Right lobe of liver (tissue), 6 donors: ENCODE results near the gene DIP2C. TPM values are rescaled to one million over a fixed set of nuclear protein-coding genes. Genes with fewer than 3 reads are reported as not detected.

Experiments used
- ATAC-seq, 4 donors: fragments of 200-7000 bp; cut with Tn5 transposase; one replicate each; pipeline ENCODE4 v1.9.1; 2020; ENCODE audit warnings: mild to moderate bottlenecking in 4 of 4, moderate library complexity in 4 of 4
- DNase-seq, 3 donors: peaks; one replicate each; pipeline ENCODE4 v3.0.0-alpha.2; 2020
- H3K27ac ChIP-seq, 3 donors: fragments of 200-600 bp; one replicate each; pipeline ENCODE4 v1.8.0; 2022
- H3K27me3 ChIP-seq, 2 donors: fragments of 200-600 bp; one replicate each; pipeline ENCODE4 v1.8.0; 2022
- H3K36me3 ChIP-seq, 4 donors: fragments of 200-600 bp; sonication (generic) in 1 of 4; one replicate each; pipeline versions ENCODE4 v1.5.1 to v1.8.0; 2017 to 2022; ENCODE audit warnings: control low read depth in 1 of 4
- H3K4me1 ChIP-seq, 4 donors: fragments of 200-600 bp; sonication (generic) in 1 of 4; one replicate each; pipeline versions ENCODE4 v1.5.1 to v1.8.0; 2017 to 2022; ENCODE audit warnings: control low read depth in 1 of 4
- H3K4me3 ChIP-seq, 3 donors: fragments of 200-600 bp; one replicate each; pipeline ENCODE4 v1.8.0; 2022
- H3K9me3 ChIP-seq, 4 donors: fragments of 200-600 bp; sonication (generic) in 1 of 4; one replicate each; pipeline versions ENCODE4 v1.5.1 to v1.8.0; 2017 to 2022; ENCODE audit warnings: control low read depth in 1 of 4
- CTCF ChIP-seq, 4 donors: fragments of 200-600 bp in 3 of 4; fragments of 450-650 bp in 1 of 4; IDR thresholded peaks; one replicate each; pipeline versions ENCODE4 v1.5.1 to v1.8.0; 2016 to 2022; ENCODE audit warnings: antibody characterized with exemption in 4 of 4, mild to moderate bottlenecking in 2 of 4
- POLR2A ChIP-seq: fragments of 450-650 bp; IDR thresholded peaks from one replicate; pipeline ENCODE4 v1.6.1; 2017; ENCODE audit warnings: antibody characterized with exemption, mild to moderate bottlenecking
- WGBS: methylation state at CpG from one replicate; pipeline ENCODE4 v1.1.6; 2018; ENCODE audit warnings: low coverage, low lambda C conversion rate; ENCODE audit not compliant: insufficient coverage; ENCODE audit errors: missing lambda C conversion rate; 5-methylcytosine and 5-hydroxymethylcytosine counted together
- intact Hi-C, 2 donors: fragments of 100-400 bp; cut with DNase I; formaldehyde crosslinking; loops; one replicate each; pipeline versions ENCODE4 v1.11.2 to v1.14.1; 2022
- total RNA-seq, 6 experiments: library from RNA; depleted of rRNA in 2 of 6; stranded (reverse); fragments of >200 nt in 2 of 6; fragmentation: NEBNext Ultra II Directional in 3 of 6; extraction: Animal tissue kit (Norgen Biotek cat#: 25700) in 3 of 6; gene quantifications; one replicate each; pipeline versions ENCODE4 v1.1.0 to v1.2.4, GENCODE V29; 2016 to 2023
- donor health status: DM: no; HTN: yes; CAD: no.
- donor health status: DM: no; HTN: no; CAD: no.
- donor health status: DM: no; HTN: no; CAD: no.
- donor health status: DM: no; HTN: yes; CAD: no.
- donor health status: DM: no; HTN: yes; CAD: no.

Gene DIP2C
- total RNA-seq, 6 experiments from 2014 or later, result 8.0 to 13.5 (median 11.7) TPM

- intact Hi-C loops, result no loop called here
- DNase-seq, result no peak
- H3K27ac ChIP-seq, result no peak overlapping the region
- no peaks in the 10 kb centered on the region for H3K4me1 ChIP-seq
- peak; percentile 11 to 64 (median 45) for ATAC-seq
- H3K9me3 ChIP-seq, result no peaks in the 10 kb centered on the region
- H3K27me3 ChIP-seq, result no peaks in the 10 kb centered on the region
- WGBS, result 70% methylated on average over 14 of the region's 16 CpGs
- TF ChIP-seq CTCF (IDR thresholded peaks at IDR 0.05) (no peak), POLR2A (no peak)
- H3K4me3 ChIP-seq, result no peak overlapping the region
- peaks cover 0 to 2% (median 0%) of the 10 kb centered on the region in 4 donors for H3K36me3 ChIP-seq
These were observed 301.4 kb downstream of the DIP2C start for GRCh38 chr10:387909-388660.

GRCh38 chr10:387593-387891 is 301.9 kb downstream of the DIP2C start:
- 86% methylated on average over 4 of the region's 5 CpGs for WGBS
- TF ChIP-seq POLR2A (no peak), CTCF (IDR thresholded peaks at IDR 0.05) (no peak)
- H3K36me3 ChIP-seq, result peaks cover 0 to 7% (median under 1%) of the 10 kb centered on the region in 4 donors

GRCh38 chr10:386771-387592 is 302.5 kb downstream of the DIP2C start:
- Histone ChIP-seq H3K9me3 (no peaks in the 10 kb centered on the region), H3K27me3 (no peaks in the 10 kb centered on the region), H3K36me3 (peaks cover 0 to 12% (median 1%) of the 10 kb centered on the region in 4 donors), H3K4me3 (no peak overlapping the region), H3K4me1 (no peaks in the 10 kb centered on the region), H3K27ac (no peak overlapping the region)
- DNase-seq, result no peak
- ATAC-seq, result peak; percentile 10 to 36 (median 16)
- no peak for TF ChIP-seq POLR2A
- no peak for TF ChIP-seq CTCF (IDR thresholded peaks at IDR 0.05)
- intact Hi-C loops, result no loop called here
- 90% methylated on average over 13 of the region's 27 CpGs for whole genome bisulfite sequencing

More at GRCh38 chr10:387593-387891, 301.9 kb downstream of the DIP2C start:
- no peak overlapping the region for H3K4me3 ChIP-seq
- H3K4me1 ChIP-seq, result no peaks in the 10 kb centered on the region
- DNase-seq (no peak), ATAC-seq (peak in 1 of 4 donors; percentile 7)
- no peak overlapping the region for H3K27ac ChIP-seq
- H3K9me3 ChIP-seq, result no peaks in the 10 kb centered on the region
- intact Hi-C loops, result no loop called here
- no peaks in the 10 kb centered on the region for H3K27me3 ChIP-seq

GRCh38 chr10:385571-386300 is 303.7 kb downstream of the DIP2C start:
- intact Hi-C loops, result no loop called here
- H3K4me1 ChIP-seq, result no peaks in the 10 kb centered on the region
- peaks cover 0 to 18% (median 1%) of the 10 kb centered on the region in 4 donors for H3K36me3 ChIP-seq
- H3K9me3 ChIP-seq, result no peaks in the 10 kb centered on the region
- DNase-seq (no peak), ATAC-seq (no peak)
- WGBS, result 84% methylated on average over 22 of the region's 31 CpGs
- no peak for TF ChIP-seq POLR2A
- no peak for TF ChIP-seq CTCF (IDR thresholded peaks at IDR 0.05)
- no peaks in the 10 kb centered on the region for H3K27me3 ChIP-seq
- H3K4me3 ChIP-seq, result no peak overlapping the region
- no peak overlapping the region for H3K27ac ChIP-seq
